Stimulated activated CD4-positive, alpha-beta T cell treated with anti-CD3 and anti-CD28 coated beads, Interleukin-1b, Interleukin-23, amount 100 ng/mL, for 1 hour (primary cell): ENCODE results near the gene PGK2.
"Not testable (repeated sequence)": the region's sequence is repeated elsewhere in the genome, so short reads cannot be mapped to it uniquely, and the experiment has no call there.

Experiments used
- DNase-seq, 2 donors: peaks; one replicate each; pipeline ENCODE4 v3.0.0-alpha.2; 2020; ENCODE audit warnings: low read depth in 2 of 2

The PGK2 gene

GRCh38 chr6:49787176-49787575 is at the start of gene PGK2:
TSS of gene PGK2 (minus strand) at chr6:49787285. CDS start at chr6:49787187, 98 bp downstream.
- DNase-seq, result no peak

DNA sequence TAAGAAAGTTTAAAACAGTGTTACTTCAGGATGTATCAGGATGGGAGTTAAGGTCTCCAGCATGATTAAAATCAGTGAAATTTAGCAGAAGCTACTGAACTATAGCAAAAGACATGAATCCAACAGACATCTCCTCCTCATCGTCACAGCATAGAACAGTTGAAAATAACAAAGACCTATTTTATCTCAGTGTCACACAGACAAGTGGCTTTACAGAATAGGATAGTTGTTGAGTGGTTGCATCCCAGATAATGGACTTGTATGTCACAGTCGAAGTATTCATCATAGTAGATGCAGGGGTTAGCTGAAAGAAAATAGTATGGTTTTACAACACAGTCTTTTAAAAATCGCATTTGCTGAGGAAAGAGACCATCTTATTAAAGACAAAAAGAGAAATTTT is 48.1 kb upstream of the PGK2 start:
- DNase-seq, result no peak

- no peak for DNase-seq
Measured at GRCh38 chr6:49833386-49833785, 46.3 kb upstream of the PGK2 start.

DNA sequence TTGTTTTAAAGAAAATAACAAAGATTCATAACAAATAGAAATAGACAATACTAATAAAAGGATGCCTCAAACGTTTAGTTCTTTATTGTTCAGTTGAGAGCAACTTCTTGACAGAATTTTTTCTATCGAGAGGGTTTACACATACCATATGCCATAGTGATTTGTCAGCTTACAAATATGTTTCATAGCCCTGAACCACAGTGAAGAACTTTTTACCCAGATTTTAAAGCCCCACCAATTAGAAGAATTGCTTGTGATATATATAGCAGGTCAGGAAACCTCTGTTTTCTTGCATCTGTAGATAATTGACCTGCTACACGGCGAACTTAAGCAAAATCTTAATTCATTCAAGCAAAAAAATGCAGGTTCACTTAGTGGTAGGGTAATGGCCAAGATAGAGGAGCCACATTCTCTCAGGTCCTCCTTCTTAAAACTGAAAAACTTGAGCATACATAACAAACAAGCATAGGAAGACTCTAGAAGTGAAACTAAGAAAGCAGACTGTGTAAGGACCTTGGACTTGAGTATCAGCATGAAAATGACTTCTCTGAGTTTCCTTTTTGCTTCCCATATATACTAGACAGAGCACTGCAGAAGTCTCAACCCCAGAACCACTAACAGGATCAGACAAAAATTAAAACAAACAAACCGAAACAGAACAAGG is 39.8 kb upstream of the PGK2 start:
- no peak for DNase-seq

GRCh38 chr6:49815166-49815565 is 28.1 kb upstream of the PGK2 start:
- no peak for DNase-seq

DNA sequence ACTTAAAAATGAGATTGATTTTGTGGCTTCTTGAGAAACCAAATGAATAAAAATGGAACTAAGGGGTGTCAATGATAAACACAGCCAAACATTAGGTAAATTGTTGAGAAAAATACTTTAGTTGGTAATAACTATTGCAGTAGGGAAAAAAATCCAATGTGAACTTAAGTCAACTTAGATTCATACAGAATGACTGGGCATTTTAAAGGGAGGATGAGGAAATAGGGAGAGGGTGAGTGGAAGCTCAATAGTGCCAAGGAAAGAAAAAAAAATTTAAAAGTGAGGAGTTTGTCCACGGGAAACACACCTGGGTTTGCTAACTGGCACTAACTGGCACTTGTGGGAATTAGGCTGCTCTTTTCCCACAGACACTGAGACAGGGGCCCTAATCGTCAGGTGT is 26.2 kb upstream of the PGK2 start:
- DNase-seq, result no peak

DNA sequence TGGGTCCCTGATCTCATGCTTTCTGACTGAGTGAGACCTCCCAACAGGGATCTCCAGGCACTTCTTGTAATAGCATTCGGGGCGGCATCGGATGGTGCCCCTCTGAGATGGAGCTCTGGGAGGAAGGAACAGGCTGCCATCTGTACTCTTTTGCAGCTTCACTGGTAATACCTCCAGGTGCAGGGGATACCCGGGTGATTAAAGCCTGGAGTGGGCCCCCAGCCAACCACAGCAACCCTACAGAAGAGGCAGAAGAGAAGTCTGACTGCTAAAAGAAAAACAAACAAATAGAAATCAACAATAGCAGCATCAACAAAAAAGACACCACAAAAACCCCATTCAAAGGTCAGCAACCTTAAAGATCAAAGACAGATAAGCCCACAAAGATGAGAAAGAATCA is 19.1 kb upstream of the PGK2 start:
- no peak for DNase-seq

- DNase-seq, result no peak
Measured at GRCh38 chr6:49805246-49805645, 18.2 kb upstream of the PGK2 start.

DNA sequence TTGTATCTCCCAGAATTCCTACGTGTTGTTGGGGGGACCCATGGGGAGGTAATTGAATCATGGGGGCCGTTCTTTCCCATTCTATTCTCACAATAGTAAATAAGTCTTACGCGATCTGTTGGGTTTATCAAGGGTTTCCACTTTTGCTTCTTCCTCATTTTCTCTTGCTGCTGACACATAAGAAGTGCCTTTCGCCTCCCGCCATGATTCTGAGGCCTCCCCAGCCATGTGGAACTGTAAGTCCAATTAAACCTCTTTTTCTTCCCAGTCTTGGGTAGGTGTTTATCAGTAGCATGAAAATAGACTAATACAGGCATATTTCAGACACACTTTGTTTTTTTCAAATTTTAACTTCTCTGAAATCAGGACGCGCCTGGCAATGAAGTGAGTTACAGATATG is 14.4 kb upstream of the PGK2 start:
- DNase-seq, result no peak

GRCh38 chr6:49799090-49799489 is 12.0 kb upstream of the PGK2 start:
- no peak for DNase-seq

- DNase-seq, result not testable (repeated sequence)
Measured at GRCh38 chr6:49796842-49797455, 9.9 kb upstream of the PGK2 start.

GRCh38 chr6:49790341-49790740 is 3.3 kb upstream of the PGK2 start:
- DNase-seq, result no peak

DNA sequence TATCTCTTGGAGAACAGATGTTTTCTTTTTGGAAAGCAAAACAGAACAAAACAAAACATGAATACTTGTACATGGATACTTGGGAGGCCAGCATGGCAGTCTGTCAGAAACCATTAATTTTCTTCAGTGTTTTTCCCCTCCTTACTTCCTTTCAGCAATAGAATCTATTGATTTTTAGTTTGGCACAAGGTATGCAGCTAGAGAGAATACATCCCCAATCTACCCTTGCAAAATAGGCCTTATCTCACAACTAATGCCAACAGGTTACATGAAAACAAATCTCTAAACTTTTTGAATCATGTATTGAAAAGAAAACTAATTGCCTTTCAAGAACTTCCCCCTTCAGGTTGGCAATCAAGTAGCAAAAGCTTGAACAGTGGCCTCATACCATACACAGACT is 2.8 kb downstream of the PGK2 start:
- no peak for DNase-seq

DNA sequence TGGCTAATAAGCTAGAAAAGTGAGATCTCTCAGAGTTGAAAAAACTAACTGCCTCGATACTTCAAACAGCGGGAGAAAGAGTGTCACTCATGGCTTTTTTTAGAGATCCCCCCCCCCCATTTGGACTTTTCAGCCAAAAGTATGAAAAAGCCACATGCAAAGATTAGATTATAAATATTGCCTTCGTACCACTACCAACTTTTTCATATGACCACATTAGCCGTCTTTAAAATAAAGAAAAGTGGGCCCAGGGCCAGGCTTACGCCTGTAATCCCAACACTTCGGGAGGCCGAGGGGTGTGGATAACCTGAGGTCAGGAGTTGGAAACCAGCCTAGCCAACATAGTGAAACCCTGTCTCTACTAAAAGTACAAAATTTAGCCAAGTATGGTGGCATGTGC is 4.4 kb downstream of the PGK2 start:
- no peak for DNase-seq

- no peak for DNase-seq
Measured at GRCh38 chr6:49782293-49782692, 4.8 kb downstream of the PGK2 start.

DNA sequence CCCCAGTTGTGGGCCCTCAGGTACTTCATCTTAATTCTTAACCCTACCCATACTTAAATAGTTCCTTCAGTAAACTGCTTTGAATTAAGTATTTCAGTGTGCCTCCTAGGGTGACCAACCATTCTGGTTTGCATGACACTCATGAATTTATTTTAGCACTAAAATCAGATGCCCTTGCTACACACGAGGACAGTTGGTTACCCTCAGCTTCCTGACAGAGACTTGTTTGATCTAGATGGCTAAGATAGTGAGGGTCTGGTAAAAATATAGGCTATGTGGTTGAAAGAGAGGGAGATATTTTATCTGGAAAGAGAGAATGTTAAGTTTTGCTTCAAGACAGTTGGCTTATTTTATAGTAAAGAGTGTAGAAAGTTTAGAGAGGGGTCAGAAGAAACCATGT is 10.6 kb downstream of the PGK2 start:
- no peak for DNase-seq

DNA sequence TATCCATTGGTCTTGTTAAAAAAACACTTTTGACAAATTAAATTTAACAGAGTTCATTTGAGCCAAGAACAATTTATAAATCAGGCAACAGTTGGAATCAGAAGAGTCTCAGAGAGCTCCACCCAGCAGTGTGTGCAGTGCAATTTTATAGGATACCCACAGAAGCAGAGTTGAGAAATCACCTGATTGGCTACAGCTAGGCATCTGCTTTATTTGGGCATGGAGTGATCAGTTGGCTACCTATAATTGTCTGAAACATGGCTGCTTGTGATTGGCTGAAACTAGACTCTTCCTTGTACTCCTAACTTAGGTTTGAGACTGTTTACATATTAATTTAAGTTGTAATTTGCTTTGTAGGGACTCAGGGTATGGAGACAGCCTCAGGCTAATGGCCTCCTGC is 12.0 kb downstream of the PGK2 start:
- DNase-seq, result no peak

DNA sequence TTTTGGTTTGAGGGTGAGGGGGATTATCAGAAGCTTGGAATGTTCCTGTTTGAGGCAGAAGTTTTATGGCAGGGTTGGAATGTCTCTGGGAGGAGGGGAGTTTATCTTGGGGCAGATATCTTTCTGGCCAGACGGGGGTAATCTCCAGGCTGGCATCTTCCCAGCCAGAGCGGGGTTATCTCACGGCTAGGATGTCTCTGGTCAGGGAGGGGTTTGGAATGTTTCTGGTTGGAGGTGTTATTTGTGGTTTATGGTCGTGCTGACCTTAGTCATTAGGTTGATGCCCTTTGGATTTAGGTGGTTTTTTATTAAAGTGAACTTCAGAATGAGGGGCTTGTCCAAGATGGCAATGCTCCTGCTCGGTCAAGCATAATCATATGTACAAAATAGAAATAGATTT is 14.8 kb downstream of the PGK2 start:
- no peak for DNase-seq

DNA sequence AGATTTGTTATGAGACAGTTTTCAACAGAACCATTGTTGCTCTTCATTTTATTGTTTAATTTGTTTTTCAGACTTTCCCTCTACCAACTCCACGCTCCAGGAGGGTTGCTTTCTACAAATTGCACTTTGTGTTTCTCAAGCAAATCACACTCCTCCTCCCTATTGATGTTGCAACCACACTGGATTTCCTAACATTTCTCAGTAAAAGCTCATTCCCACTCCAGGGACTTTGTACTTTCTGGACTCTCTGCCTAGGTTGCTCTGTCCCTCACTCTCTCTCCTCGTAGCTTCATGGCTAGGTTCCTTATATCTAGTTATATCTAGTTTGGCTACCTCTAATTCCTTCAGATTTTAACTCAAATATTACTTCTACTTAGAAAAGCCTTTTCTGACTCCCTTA is 20.3 kb downstream of the PGK2 start:
- DNase-seq, result no peak

DNA sequence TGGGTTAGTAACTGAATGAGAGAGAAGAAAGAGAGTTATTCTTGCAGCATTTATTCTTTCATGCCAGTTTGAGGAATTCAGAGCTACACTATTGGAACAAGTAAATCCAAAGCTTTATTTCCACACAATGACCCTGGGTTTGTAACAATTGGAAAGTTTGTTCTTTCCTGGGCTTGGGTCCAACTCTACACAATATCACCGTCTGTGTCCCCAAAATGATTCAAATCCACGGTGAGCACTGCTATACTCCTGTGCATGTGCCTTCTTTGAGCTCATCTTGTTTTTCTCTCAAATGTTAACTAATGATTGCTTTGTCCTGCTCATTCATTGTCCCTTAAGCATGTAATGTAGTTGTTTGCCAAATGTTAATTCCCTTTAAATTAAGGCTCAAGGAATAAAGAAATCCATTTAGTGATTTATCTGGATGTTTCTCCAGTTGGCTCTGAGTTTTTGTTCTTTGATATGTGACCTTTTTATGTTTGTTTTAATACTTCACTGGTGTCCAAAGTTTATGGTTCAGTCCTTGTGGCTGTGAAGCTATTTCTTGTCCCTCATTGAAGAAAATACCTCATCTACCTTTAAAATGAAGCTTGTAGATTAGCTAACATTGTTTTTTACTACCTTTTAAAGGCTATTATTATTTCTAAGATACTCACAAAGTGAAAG is 22.4 kb downstream of the PGK2 start:
- no peak for DNase-seq

DNA sequence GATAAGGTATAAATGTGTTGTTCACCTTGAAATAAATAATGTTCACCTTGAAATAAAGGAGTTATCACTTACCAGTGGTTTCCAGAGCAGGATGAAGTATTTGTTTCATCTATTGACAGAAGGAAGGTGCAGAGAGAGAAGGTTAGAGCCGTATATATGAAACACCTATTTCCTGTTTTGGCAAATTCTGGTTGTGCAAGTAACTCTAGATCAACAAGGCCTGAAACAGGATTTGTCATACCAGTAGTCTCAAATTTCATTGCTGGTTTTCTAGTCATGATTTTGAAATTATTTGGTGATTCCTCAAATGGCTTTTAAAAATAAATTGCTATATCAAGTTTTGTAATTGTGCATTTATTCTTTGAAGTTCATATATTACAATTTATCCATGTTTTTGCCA is 42.8 kb downstream of the PGK2 start, which contains the start of gene CRISP3:
Gene CRISP3 (minus strand): TSS at position 130 of the 400 bp plus-strand sequence. CDS start 21 bp downstream, at position 109.
- DNase-seq, result no peak

DNA sequence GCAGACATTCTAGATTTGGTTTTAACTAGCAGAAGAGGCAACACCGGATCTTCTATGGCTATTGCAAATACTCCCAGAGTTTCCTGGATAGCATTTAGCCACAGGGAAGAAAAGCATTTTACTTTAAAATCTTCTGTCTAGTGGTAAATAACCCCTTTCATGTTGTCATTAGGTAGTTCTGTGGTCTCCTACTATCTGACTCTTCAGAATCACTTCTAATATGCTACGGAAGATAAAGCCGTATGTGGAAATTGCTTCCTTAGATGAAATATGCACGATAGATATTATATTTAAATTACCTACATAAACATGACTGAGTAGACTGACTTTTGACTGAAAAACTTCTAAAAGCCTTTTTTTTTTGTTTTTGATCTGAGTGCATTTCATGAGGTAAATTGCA is 43.7 kb downstream of the PGK2 start:
- DNase-seq, result no peak

- DNase-seq, result no peak
Measured at GRCh38 chr6:49739423-49739822, 47.7 kb downstream of the PGK2 start.
